ENCODE results near the gene INHBB. TPM values are rescaled to one million over a fixed set of nuclear protein-coding genes. Genes with fewer than 3 reads are reported as not detected.

Gene INHBB
- total and polyA plus RNA-seq, 9 of the 15 experiments (the other 6 are each of a cell fraction or from before 2014, with no cell fraction given) = not detected

- CTCF ChIA-PET (ENCODE audit: low intra/inter-chr PET ratio) = no interaction called here
- BruUV-seq (replicated peaks) = no TSS peak
Measured at GRCh38 chr2:120392923-120393322, 47.0 kb downstream of the INHBB start.

More at GRCh38 chr2:120392923-120393322, 47.0 kb downstream of the INHBB start:
- Histone ChIP-seq H3K36me3 (ENCODE audit: control insufficient read depth, insufficient read depth, low read length) (no peaks in the 10 kb centered on the region), H3K27ac (ENCODE audit: extremely low read depth, low read depth, low read length) (no peak overlapping the region), H2AFZ (ENCODE audit: low read depth, low read length) (no peak overlapping the region), H3K4me2 (ENCODE audit: insufficient read depth, low read length) (no peak overlapping the region), H3K9ac (ENCODE audit: insufficient read depth in 1 of 2, low read depth in 2 of 2, low read length in 2 of 2) (no peak overlapping the region), H3K9me3 (replicated peaks; ENCODE audit: control insufficient read depth, insufficient read depth, low read depth, low read length) (0 out of 2 replicates have a peak, but pooled peaks cover 2% of the 10 kb centered on the region), H3K4me3 (no peak overlapping the region), H3K27me3 (ENCODE audit: control insufficient read depth in 2 of 2, insufficient read depth in 2 of 2, low read length in 2 of 2) (peaks cover 7 to 33% of the 10 kb centered on the region in 2 experiments; a peak in 3 of 5 replicates), H4K20me1 (replicated peaks; ENCODE audit: control insufficient read depth, insufficient read depth, low read length) (no peaks in the 10 kb centered on the region), H3K4me1 (replicated peaks in 1 of 2; ENCODE audit: control insufficient read depth in 2 of 2, insufficient read depth in 2 of 2, low read length in 2 of 2) (peaks cover 0 to 9% of the 10 kb centered on the region in 2 experiments; a peak in 2 of 5 replicates), H3K9me1 (ENCODE audit: control insufficient read depth, insufficient read depth, low read length) (no peaks in the 10 kb centered on the region), H3K79me2 (ENCODE audit: control insufficient read depth, insufficient read depth, low read length) (no peaks in the 10 kb centered on the region)
- ATAC-seq (no peak), FAIRE-seq (no peak), DNase-seq (ENCODE audit: extremely low read depth in 1 of 4, low spot score in 3 of 4) (no peak)
- intact Hi-C loops (cut with micrococcal nuclease) (no loop called here), in situ Hi-C loops (cut with MboI) (no loop called here)
- 0% methylated on average over 1 of the region's 1 CpG for WGBS (ENCODE audit: insufficient coverage, low coverage, missing lambda C conversion rate)
- no peak for TF ChIP-seq U2AF2 (optimal IDR thresholded peaks at IDR 0.05; ENCODE audit: low read depth, low read length)
- TF ChIP-seq E2F6 (IDR thresholded peaks at IDR 0.05; ENCODE audit: borderline replicate concordance in 1 of 2, extremely low read depth in 1 of 2, insufficient read depth in 1 of 2, insufficient read length in 1 of 2, low read depth in 1 of 2, low read length in 1 of 2, poor library complexity in 1 of 2, severe bottlenecking in 1 of 2) = no peak
- no peak for TF ChIP-seq E2F5 (CRISPR knock-in tag; IDR thresholded peaks at IDR 0.05)
- no peak for TF ChIP-seq CBX1 (IDR thresholded peaks at IDR 0.05; ENCODE audit: low read depth)
- TF ChIP-seq ZNF24 (IDR thresholded peaks at IDR 0.05) = no peak
- no peak for TF ChIP-seq ZNF408 (CRISPR knock-in tag; IDR thresholded peaks at IDR 0.05; ENCODE audit: low read depth)
- TF ChIP-seq ZBTB8A (IDR thresholded peaks at IDR 0.05; ENCODE audit: partially characterized antibody) = no peak
- no peak for TF ChIP-seq CBX3 (IDR thresholded peaks at IDR 0.05; ENCODE audit: borderline replicate concordance in 1 of 2, low read length in 2 of 2)
- TF ChIP-seq HMG20A (CRISPR knock-in tag; conservative IDR thresholded peaks at IDR 0.05) = no peak
- no peak for TF ChIP-seq ATF4 (CRISPR knock-in tag; IDR thresholded peaks at IDR 0.05)
- POLR2A ChIA-PET = no interaction called here

Data from K562 (cell line).